Right cardiac atrium (tissue), 5 donors: ENCODE measurements around the gene RBFOX2. TPM values are rescaled to one million over a fixed set of nuclear protein-coding genes. Genes with fewer than 3 reads are reported as not detected.

ENCODE experiments used
- ATAC-seq, 2 donors: fragments of 200-7000 bp; cut with Tn5 transposase; one replicate each; pipeline versions ENCODE4 v1.8.0 to v1.9.1; 2020; ENCODE audit warnings: moderate library complexity in 2 of 2, mild to moderate bottlenecking in 1 of 2
- DNase-seq, 3 donors: peaks; one replicate each; pipeline ENCODE4 v3.0.0-alpha.2; 2020
- H3K27ac ChIP-seq: one replicate; pipeline ENCODE4 v1.5.1; 2013; ENCODE audit warnings: mild to moderate bottlenecking, low read length, control low read depth, moderate library complexity
- H3K27me3 ChIP-seq: one replicate; pipeline ENCODE4 v1.6.1; 2013; ENCODE audit not compliant: control insufficient read depth, insufficient read depth
- H3K4me1 ChIP-seq: one replicate; pipeline ENCODE4 v1.6.1; 2013; ENCODE audit warnings: low read length; ENCODE audit not compliant: control insufficient read depth, insufficient read depth
- H3K4me3 ChIP-seq: one replicate; pipeline ENCODE4 v1.5.1; 2013; ENCODE audit warnings: low read length, control low read depth
- H3K9me3 ChIP-seq: one replicate; pipeline ENCODE4 v1.6.1; 2013; ENCODE audit warnings: low read length; ENCODE audit not compliant: control insufficient read depth
- WGBS: extraction: QIAGEN DNeasy Blood & Tissue Kit; methylation state at CpG from one replicate; pipeline ENCODE4 v1.1.7; 2013; 5-methylcytosine and 5-hydroxymethylcytosine counted together
- intact Hi-C, 4 donors: fragments of 100-400 bp; cut with DNase I; formaldehyde crosslinking; loops; one replicate each; pipeline versions ENCODE4 v1.11.0 to v1.14.0; 2022 to 2023
- polyA plus RNA-seq: library from polyadenylated mRNA; stranded (reverse); fragments of 200-250 nt; gene quantifications from one replicate; pipeline ENCODE4 v1.2.3, GENCODE V29; 2013
- total RNA-seq, 4 donors: library from RNA; stranded (reverse); fragmentation: NEBNext Ultra II Directional; extraction: Animal tissue kit (Norgen Biotek cat#: 25700); gene quantifications; one replicate each; pipeline ENCODE4 v1.2.1, GENCODE V29; 2021
- donor health status: healthy with polysubstance abuse.
- donor health status: DM: no; HTN: yes; CAD: no.
- donor health status: DM: no; HTN: no; CAD: no.
- donor health status: DM: no; HTN: yes; CAD: no; lungs with severe emphysema.
- donor health status: DM: yes; HTN: yes; CAD: no.

The RBFOX2 gene
- total and polyA plus RNA-seq, 5 donors, result 36.7 to 89.8 (median 73.6) TPM

- Histone ChIP-seq H3K27me3 (no peaks in the 10 kb centered on the region), H3K4me3 (no peak overlapping the region), H3K27ac (no peak overlapping the region), H3K4me1 (no peaks in the 10 kb centered on the region), H3K9me3 (no peaks in the 10 kb centered on the region)
- no peak for DNase-seq
- intact Hi-C loops, result no loop called here
- WGBS, result 90% methylated on average over 5 of the region's 5 CpGs
- no peak for ATAC-seq
These were observed 13.6 kb upstream of the RBFOX2 start for GRCh38 chr22:36042240-36042639.

DNA sequence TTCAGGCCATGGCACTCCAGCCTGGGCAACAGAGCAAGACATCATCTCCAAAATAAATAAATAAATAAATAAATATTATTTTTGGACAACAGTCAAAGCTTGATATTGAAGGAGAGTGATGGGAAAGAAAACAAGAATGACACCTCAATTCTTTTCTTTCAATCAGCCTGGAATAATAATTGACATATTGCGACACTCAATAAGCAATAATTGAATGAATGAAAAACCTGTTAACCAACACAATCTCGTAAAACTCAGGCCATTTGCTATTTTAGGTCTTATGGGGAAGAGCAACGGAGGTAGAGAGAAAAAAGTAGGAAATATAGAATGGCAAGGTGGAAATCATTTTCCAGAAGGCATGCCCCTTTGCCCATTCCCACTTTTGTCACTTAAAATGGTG is 10.5 kb upstream of the RBFOX2 start:
- no peak for ATAC-seq
- H3K9me3 ChIP-seq, result no peaks in the 10 kb centered on the region
- WGBS, result 94% methylated on average over 3 of the region's 3 CpGs
- intact Hi-C loops, result no loop called here
- no peaks in the 10 kb centered on the region for H3K27me3 ChIP-seq
- no peak overlapping the region for H3K27ac ChIP-seq
- no peak for DNase-seq
- no peaks in the 10 kb centered on the region for H3K4me1 ChIP-seq
- H3K4me3 ChIP-seq, result no peak overlapping the region

GRCh38 chr22:36037102-36037758 is 8.6 kb upstream of the RBFOX2 start:
- Histone ChIP-seq H3K9me3 (no peaks in the 10 kb centered on the region), H3K4me1 (no peaks in the 10 kb centered on the region), H3K27ac (no peak overlapping the region), H3K4me3 (no peak overlapping the region), H3K27me3 (no peaks in the 10 kb centered on the region)
- ATAC-seq (no peak), DNase-seq (no peak)
- intact Hi-C loops, result no loop called here
- WGBS, result 89% methylated on average over 10 of the region's 10 CpGs

- Histone ChIP-seq H3K4me3 (no peak overlapping the region), H3K27me3 (no peaks in the 10 kb centered on the region), H3K27ac (no peak overlapping the region), H3K9me3 (no peaks in the 10 kb centered on the region), H3K4me1 (no peaks in the 10 kb centered on the region)
- intact Hi-C loops, result no loop called here
- DNase-seq (no peak), ATAC-seq (peak in 1 of 2 donors; percentile 29)
- WGBS, result 53% methylated on average over 6 of the region's 6 CpGs
These were observed 7.6 kb upstream of the RBFOX2 start for GRCh38 chr22:36036167-36036624.

- Histone ChIP-seq H3K27ac (no peak overlapping the region), H3K4me1 (no peaks in the 10 kb centered on the region), H3K4me3 (no peak overlapping the region), H3K27me3 (no peaks in the 10 kb centered on the region), H3K9me3 (no peaks in the 10 kb centered on the region)
- 87% methylated on average over 6 of the region's 6 CpGs for WGBS
- intact Hi-C loops, result loop anchor here in 1 of 4 donors (5.0 kb wide), 1 partner anchor 35 kb away; no protein-coding TSS in a partner anchor
- ATAC-seq, result no peak
- DNase-seq, result no peak
These were observed 4.0 kb upstream of the RBFOX2 start for GRCh38 chr22:36032611-36033010.

DNA sequence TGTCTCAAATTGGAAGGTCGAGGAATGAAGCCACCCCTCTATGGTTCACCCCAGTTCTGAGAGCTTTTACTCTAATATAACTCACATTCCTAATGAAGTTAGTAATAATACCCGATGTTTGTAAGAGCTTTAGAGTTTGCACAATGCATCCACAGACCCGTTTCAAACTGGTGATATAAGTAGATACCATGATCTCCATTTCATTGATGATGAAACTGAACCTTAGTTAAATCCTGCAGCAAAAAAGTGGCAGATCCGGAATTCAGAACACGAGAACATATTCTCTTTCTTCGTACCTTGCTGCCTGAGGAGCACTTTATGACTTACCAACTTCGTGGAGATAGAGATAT is 757 bp upstream of the RBFOX2 start:
- no peaks in the 10 kb centered on the region for H3K4me1 ChIP-seq
- no peak for DNase-seq
- no peak for ATAC-seq
- 44% methylated on average over 7 of the region's 7 CpGs for WGBS
- peak overlapping the region; percentile 86 for H3K4me3 ChIP-seq
- intact Hi-C loops, result loop anchor here in 2 of 4 donors (10.0 kb wide), 2 partner anchors 65 to 95 kb away; no protein-coding TSS in a partner anchor
- H3K27ac ChIP-seq, result peak overlapping the region; percentile 94
- H3K9me3 ChIP-seq, result no peaks in the 10 kb centered on the region
- H3K27me3 ChIP-seq, result no peaks in the 10 kb centered on the region

GRCh38 chr22:36027935-36028645 is 534 bp downstream of the RBFOX2 start:
- H3K27ac ChIP-seq, result peak overlapping the region; percentile 77
- ATAC-seq (peak; percentile 3 to 39), DNase-seq (no peak)
- under 1% methylated on average over 86 of the region's 87 CpGs for WGBS
- no peaks in the 10 kb centered on the region for H3K9me3 ChIP-seq
- H3K4me1 ChIP-seq, result no peaks in the 10 kb centered on the region
- peak overlapping the region; percentile 86 for H3K4me3 ChIP-seq
- intact Hi-C loops, result loop anchor here in 2 of 4 donors (10.0 kb wide), 2 partner anchors 63 to 93 kb away; no protein-coding TSS in a partner anchor
- no peaks in the 10 kb centered on the region for H3K27me3 ChIP-seq

DNA sequence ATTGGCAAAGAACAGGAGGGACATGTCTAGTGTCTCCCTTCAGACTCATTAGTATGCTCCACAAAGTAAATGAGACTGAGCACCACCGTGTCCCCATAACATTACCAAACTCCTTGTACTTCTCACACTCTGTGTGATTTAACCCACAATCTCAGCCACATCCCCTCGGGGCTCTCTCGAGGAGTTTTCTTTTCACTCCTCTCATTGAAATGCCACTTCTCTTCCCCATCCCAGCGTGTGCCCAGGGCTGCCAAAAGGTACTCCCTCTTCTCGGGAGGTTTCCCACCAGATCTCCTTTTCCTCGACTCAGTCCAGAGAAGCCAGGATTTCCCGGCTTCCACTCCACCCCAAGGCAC is 1.1 kb downstream of the RBFOX2 start:
- DNase-seq (peak in 1 of 3 donors; percentile 21), ATAC-seq (no peak)
- intact Hi-C loops, result loop anchor here in 2 of 4 donors (10.0 kb wide), 2 partner anchors 63 to 93 kb away; no protein-coding TSS in a partner anchor
- no peaks in the 10 kb centered on the region for H3K4me1 ChIP-seq
- H3K27ac ChIP-seq, result peak overlapping the region; percentile 77
- WGBS, result 0% methylated on average over 7 of the region's 7 CpGs
- H3K4me3 ChIP-seq, result peak overlapping the region; percentile 86
- no peaks in the 10 kb centered on the region for H3K27me3 ChIP-seq
- no peaks in the 10 kb centered on the region for H3K9me3 ChIP-seq

GRCh38 chr22:36026741-36027140 is 1.9 kb downstream of the RBFOX2 start:
- DNase-seq (no peak), ATAC-seq (no peak)
- Histone ChIP-seq H3K27ac (no peak overlapping the region), H3K4me3 (peak overlapping the region; percentile 86), H3K4me1 (peaks cover 1% of the 10 kb centered on the region), H3K9me3 (no peaks in the 10 kb centered on the region), H3K27me3 (no peaks in the 10 kb centered on the region)
- intact Hi-C loops, result loop anchor here in 2 of 4 donors (10.0 kb wide), 2 partner anchors 62 to 92 kb away; no protein-coding TSS in a partner anchor

DNA sequence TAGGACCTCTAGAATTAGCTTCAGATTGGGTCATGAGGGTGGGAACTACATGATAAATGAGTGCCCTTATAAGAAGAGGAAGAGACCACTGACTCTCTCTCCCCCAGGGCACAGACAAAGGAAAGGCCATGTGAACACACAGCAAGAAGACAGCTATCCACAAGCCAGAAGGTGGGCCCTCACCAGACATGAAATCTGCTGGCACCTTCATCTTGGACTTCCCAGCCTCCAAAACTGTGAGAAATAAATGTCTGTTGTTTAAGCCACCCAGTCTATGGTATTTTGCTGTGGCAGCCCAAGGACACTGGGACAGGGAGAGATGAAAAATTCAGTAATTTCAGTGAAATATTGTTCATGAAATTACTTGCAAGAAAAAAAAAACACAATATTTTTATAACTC is 5.9 kb downstream of the RBFOX2 start:
- H3K9me3 ChIP-seq, result no peaks in the 10 kb centered on the region
- ATAC-seq (no peak), DNase-seq (no peak)
- H3K27me3 ChIP-seq, result no peaks in the 10 kb centered on the region
- peak overlapping the region; percentile 21 for H3K27ac ChIP-seq
- H3K4me3 ChIP-seq, result no peak overlapping the region
- intact Hi-C loops, result loop anchor here in 2 of 4 donors (10.0 kb wide), 2 partner anchors 58 to 88 kb away; no protein-coding TSS in a partner anchor
- H3K4me1 ChIP-seq, result peaks cover 4% of the 10 kb centered on the region

GRCh38 chr22:36022162-36022561 is 6.5 kb downstream of the RBFOX2 start:
- no peak for DNase-seq
- no peak for ATAC-seq
- intact Hi-C loops, result loop anchor here in 2 of 4 donors (10.0 kb wide), 2 partner anchors 57 to 87 kb away; no protein-coding TSS in a partner anchor
- H3K27ac ChIP-seq, result no peak overlapping the region
- no peak overlapping the region for H3K4me3 ChIP-seq
- peaks cover 4% of the 10 kb centered on the region for H3K4me1 ChIP-seq
- H3K9me3 ChIP-seq, result no peaks in the 10 kb centered on the region
- no peaks in the 10 kb centered on the region for H3K27me3 ChIP-seq
- 30% methylated on average over 1 of the region's 1 CpG for WGBS
